Endothelial cell of umbilical vein (primary cell): ENCODE results near the gene IRS1. TPM values are rescaled to one million over a fixed set of nuclear protein-coding genes. Genes with fewer than 3 reads are reported as not detected.

ENCODE experiments used
- BruUV-seq: library from RNA; stranded (reverse); fragments of 400-500 nt; replicated peaks from 2 replicates; lab custom pipeline; 2021; lab: Mats Ljungman, UMichigan
- CTCF ChIA-PET: fragments of 300-600, 350-600 bp; sonication (Branson Sonifier 250); formaldehyde crosslinking; loops from one replicate; lab custom pipeline; 2021; ENCODE audit warnings: antibody characterized with exemption, inconsistent platforms; lab: Charles Lee
- POLR2A ChIA-PET: fragments of 300-600, 350-600 bp; sonication (Branson Sonifier 250); formaldehyde crosslinking; loops from one replicate; lab custom pipeline; 2021; ENCODE audit warnings: antibody characterized with exemption, inconsistent platforms; lab: Charles Lee
- DNase-seq: peaks from one replicate; pipeline ENCODE4 v3.0.0-alpha.2; 2011; ENCODE audit warnings: low read depth, low spot score
- FAIRE-seq: peaks from 2 replicates; lab custom pipeline; 2011; peaks lifted over from hg19 to GRCh38; lab: Jason Lieb, UNC
- H2AFZ ChIP-seq: 2 replicates; pipeline ENCODE4 v1.6.0; 2012; ENCODE audit warnings: low read depth, low read length, control low read depth, inconsistent platforms
- H3K27ac ChIP-seq: 2 replicates; pipeline ENCODE4 v1.5.1; 2011; ENCODE audit warnings: low read depth, mild to moderate bottlenecking, control low read depth, low read length, moderate library complexity; ENCODE audit not compliant: insufficient read depth
- H3K27me3 ChIP-seq, 2 experiments: 2 replicates each; pipeline versions ENCODE4 v1.6.0 to v1.6.1; 2011; ENCODE audit warnings: low read length in 2 of 2, mixed read lengths in 1 of 2; ENCODE audit not compliant: control insufficient read depth in 2 of 2, insufficient read depth in 2 of 2
- H3K36me3 ChIP-seq, 2 experiments: 2 replicates in 1 of 2; 3 replicates in 1 of 2; pipeline ENCODE4 v1.5.1; 2011; ENCODE audit warnings: low read length in 2 of 2, mild to moderate bottlenecking in 1 of 2, moderate library complexity in 1 of 2; ENCODE audit not compliant: control insufficient read depth in 2 of 2, insufficient read depth in 2 of 2; ENCODE audit errors: extremely low read depth in 1 of 2
- H3K4me1 ChIP-seq: 3 replicates; pipeline ENCODE4 v1.5.1; 2011; ENCODE audit warnings: mild to moderate bottlenecking, low read length; ENCODE audit not compliant: control insufficient read depth, insufficient read depth; ENCODE audit errors: extremely low read depth
- H3K4me2 ChIP-seq: 2 replicates; pipeline ENCODE4 v1.6.1; 2011; ENCODE audit warnings: low read length, control low read depth, mixed read lengths; ENCODE audit not compliant: insufficient read depth
- H3K4me3 ChIP-seq, 3 experiments: fragments of 200-600 bp in 1 of 3; sonication (generic), shearing (Covaris generic) in 1 of 3; replicated peaks in 1 of 3; 2 replicates each; pipeline ENCODE4 v1.5.1; 2011 to 2016; ENCODE audit warnings: control low read depth in 3 of 3, low read length in 3 of 3, mild to moderate bottlenecking in 2 of 3, inconsistent platforms in 1 of 3, low read depth in 1 of 3, moderate library complexity in 1 of 3; ENCODE audit not compliant: insufficient read depth in 1 of 3
- H3K79me2 ChIP-seq: 2 replicates; pipeline ENCODE4 v1.6.0; 2012; ENCODE audit warnings: low read length, inconsistent platforms; ENCODE audit not compliant: control insufficient read depth, insufficient read depth
- H3K9ac ChIP-seq: replicated peaks from 2 replicates; pipeline ENCODE3; 2011; ENCODE audit warnings: low read length, control low read depth; ENCODE audit not compliant: insufficient read depth; ENCODE audit errors: extremely low read depth
- H3K9me1 ChIP-seq: replicated peaks from 3 replicates; pipeline ENCODE4 v1.6.0; 2011; ENCODE audit warnings: mild to moderate bottlenecking, low read length; ENCODE audit not compliant: control insufficient read depth, insufficient read depth; ENCODE audit errors: extremely low read depth
- H3K9me3 ChIP-seq: replicated peaks from 2 replicates; pipeline ENCODE4 v1.5.1; 2012; ENCODE audit warnings: low read length, inconsistent platforms; ENCODE audit not compliant: control insufficient read depth, insufficient read depth
- H4K20me1 ChIP-seq: replicated peaks from 2 replicates; pipeline ENCODE3; 2011; ENCODE audit warnings: mild to moderate bottlenecking, low read length; ENCODE audit not compliant: control insufficient read depth, insufficient read depth; ENCODE audit errors: extremely low read depth
- EZH2 ChIP-seq: IDR thresholded peaks from 2 replicates; pipeline ENCODE4 v1.6.1; 2012; ENCODE audit warnings: borderline replicate concordance, low read depth, mild to moderate bottlenecking, moderate library complexity, low read length, inconsistent platforms; ENCODE audit not compliant: severe bottlenecking
- FOS ChIP-seq: IDR thresholded peaks from 2 replicates; pipeline ENCODE4 v1.6.1; 2011; ENCODE audit warnings: mild to moderate bottlenecking, low read length, moderate library complexity, borderline replicate concordance; ENCODE audit not compliant: insufficient read depth
- GATA2 ChIP-seq: IDR thresholded peaks from 2 replicates; pipeline ENCODE4 v1.7.0; 2011; ENCODE audit warnings: low read depth, mild to moderate bottlenecking, moderate library complexity, mixed read lengths, low read length; ENCODE audit not compliant: insufficient read length, insufficient read depth
- JUN ChIP-seq: IDR thresholded peaks from 2 replicates; pipeline ENCODE4 v1.6.1; 2011; ENCODE audit warnings: borderline replicate concordance, low read depth; ENCODE audit not compliant: insufficient read length, insufficient read depth
- MYC ChIP-seq: IDR thresholded peaks from one replicate; pipeline ENCODE4 v1.6.1; 2011; ENCODE audit warnings: mild to moderate bottlenecking, low read depth, low read length
- POLR2A ChIP-seq: IDR thresholded peaks from 2 replicates; pipeline ENCODE4 v1.6.1; 2012; ENCODE audit warnings: low read depth, mild to moderate bottlenecking, control low read depth, low read length
- POLR2AphosphoS5 ChIP-seq: IDR thresholded peaks from 2 replicates; pipeline ENCODE4 v1.6.1; 2012; ENCODE audit warnings: low read depth, mild to moderate bottlenecking, control low read depth, low read length, moderate library complexity; ENCODE audit not compliant: insufficient read depth
- dilution Hi-C: fragments of 300-500 bp; cut with MboI; formaldehyde crosslinking; loops from one replicate; pipeline ENCODE4 v1.15.0; 2019; ENCODE audit warnings: low sequenced_read_pairs; ENCODE audit not compliant: extremely low pct_ligation_motif_present
- intact Hi-C: fragments of 100-400 bp; cut with micrococcal nuclease; formaldehyde crosslinking; loops from one replicate; pipeline ENCODE4 v1.10.0; 2022
- polyA plus RNA-seq, 4 experiments: library from polyadenylated mRNA; depleted of rRNA in 3 of 4; stranded (reverse) in 3 of 4; unstranded in 1 of 4; fragments of >200 nt; gene quantifications; 2 replicates each; pipeline versions ENCODE4 v1.2.1 to v1.2.3, GENCODE V29; 2011 to 2012; ENCODE audit warnings: missing spikeins in 1 of 4
- total RNA-seq: library from RNA; stranded (reverse); gene quantifications from 2 replicates; pipeline ENCODE4 v1.2.3, GENCODE V29; 2021
- TF ChIP-seq, protein P1 (sequence below), 2 donors: IDR thresholded peaks; 1 replicate in 1 of 2; 2 replicates in 1 of 2; pipeline ENCODE4 v1.5.1; 2011; ENCODE audit warnings: low read length in 2 of 2, mild to moderate bottlenecking in 2 of 2, moderate library complexity in 2 of 2, control low read depth in 1 of 2, inconsistent platforms in 1 of 2, low read depth in 1 of 2; ENCODE audit not compliant: insufficient read depth in 1 of 2; ENCODE audit errors: extremely low read depth in 1 of 2
- TF ChIP-seq, protein P2 (sequence below): IDR thresholded peaks from 2 replicates; pipeline ENCODE4 v1.6.1; 2011; ENCODE audit not compliant: insufficient read depth, insufficient read length

Gene IRS1
- total and polyA plus RNA-seq, 2 donors (not counting 3 experiments of a cell fraction or from before 2014, with no cell fraction given) = 0.10 to 0.11 TPM

DNA sequence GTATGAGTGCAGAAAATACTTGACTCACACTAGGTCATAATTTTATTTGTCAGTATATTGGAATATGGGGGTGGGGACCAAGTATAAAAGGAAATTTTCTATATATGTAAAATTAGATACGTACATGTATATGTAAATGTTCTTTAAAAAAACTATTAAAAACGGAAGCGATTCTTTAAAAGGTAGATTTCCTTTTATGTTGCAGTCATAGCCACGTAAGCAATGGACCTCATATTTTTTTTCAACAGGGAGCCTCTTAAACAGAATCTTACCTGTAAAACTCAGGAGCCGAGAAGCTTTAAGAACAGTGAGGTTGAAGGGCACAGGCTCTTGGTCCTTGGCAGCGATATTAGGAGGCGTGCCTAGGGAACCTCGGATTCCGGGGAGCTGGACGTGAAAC is 39.5 kb upstream of the IRS1 start:
- peaks cover 2% of the 10 kb centered on the region for H3K79me2 ChIP-seq
- intact Hi-C loops (loop anchor here (5.0 kb wide), 2 partner anchors 187 to 978 kb away; no protein-coding TSS in a partner anchor), dilution Hi-C loops (no loop called here)
- H3K9ac ChIP-seq = no peak overlapping the region
- H3K4me1 ChIP-seq = peaks cover 16% of the 10 kb centered on the region
- H3K27me3 ChIP-seq = no peaks in the 10 kb centered on the region
- no peaks in the 10 kb centered on the region for H3K36me3 ChIP-seq
- no peaks in the 10 kb centered on the region for H3K9me1 ChIP-seq
- no peak overlapping the region for H2AFZ ChIP-seq
- ChIA-PET CTCF (interaction anchor here (1.2 to 2.0 kb wide), 2 partner anchors 10 to 36 kb away, joined by 3 to 5 read pairs; no protein-coding TSS in a partner anchor), POLR2A (no interaction called here)
- no TSS peak for BruUV-seq
- TF ChIP-seq JUN (no peak), FOS (no peak), POLR2A (no peak), MYC (no peak), EZH2 (no peak), POLR2AphosphoS5 (no peak), GATA2 (no peak)
- TF ChIP-seq, protein P1, sequence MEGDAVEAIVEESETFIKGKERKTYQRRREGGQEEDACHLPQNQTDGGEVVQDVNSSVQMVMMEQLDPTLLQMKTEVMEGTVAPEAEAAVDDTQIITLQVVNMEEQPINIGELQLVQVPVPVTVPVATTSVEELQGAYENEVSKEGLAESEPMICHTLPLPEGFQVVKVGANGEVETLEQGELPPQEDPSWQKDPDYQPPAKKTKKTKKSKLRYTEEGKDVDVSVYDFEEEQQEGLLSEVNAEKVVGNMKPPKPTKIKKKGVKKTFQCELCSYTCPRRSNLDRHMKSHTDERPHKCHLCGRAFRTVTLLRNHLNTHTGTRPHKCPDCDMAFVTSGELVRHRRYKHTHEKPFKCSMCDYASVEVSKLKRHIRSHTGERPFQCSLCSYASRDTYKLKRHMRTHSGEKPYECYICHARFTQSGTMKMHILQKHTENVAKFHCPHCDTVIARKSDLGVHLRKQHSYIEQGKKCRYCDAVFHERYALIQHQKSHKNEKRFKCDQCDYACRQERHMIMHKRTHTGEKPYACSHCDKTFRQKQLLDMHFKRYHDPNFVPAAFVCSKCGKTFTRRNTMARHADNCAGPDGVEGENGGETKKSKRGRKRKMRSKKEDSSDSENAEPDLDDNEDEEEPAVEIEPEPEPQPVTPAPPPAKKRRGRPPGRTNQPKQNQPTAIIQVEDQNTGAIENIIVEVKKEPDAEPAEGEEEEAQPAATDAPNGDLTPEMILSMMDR (IDR thresholded peaks at IDR 0.05; ENCODE audit: extremely low read depth in 1 of 2, insufficient read depth in 1 of 2, low read depth in 1 of 2, low read length in 2 of 2) = no peak
- TF ChIP-seq, protein P2, sequence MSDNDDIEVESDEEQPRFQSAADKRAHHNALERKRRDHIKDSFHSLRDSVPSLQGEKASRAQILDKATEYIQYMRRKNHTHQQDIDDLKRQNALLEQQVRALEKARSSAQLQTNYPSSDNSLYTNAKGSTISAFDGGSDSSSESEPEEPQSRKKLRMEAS = no peak
- H3K4me3 ChIP-seq = no peak overlapping the region
- FAIRE-seq (no peak), DNase-seq (no peak)
- H3K27ac ChIP-seq = no peak overlapping the region
- no peaks in the 10 kb centered on the region for H4K20me1 ChIP-seq
- H3K9me3 ChIP-seq = no peaks in the 10 kb centered on the region
- no peak overlapping the region for H3K4me2 ChIP-seq
